Loucy (cell line): Measurements from ENCODE around the gene KRAS.
A peak's percentile ranks its signal among the peaks of the same experiment; 100 is the strongest.

Experiments used
- H2AFZ ChIP-seq: fragments of 200-600 bp; sonication (generic); 2 replicates; pipeline ENCODE4 v1.6.0; 2016; ENCODE audit warnings: antibody characterized with exemption, mild to moderate bottlenecking, low read length, moderate library complexity
- H3F3A ChIP-seq: fragments of 200-600 bp; 2 replicates; pipeline ENCODE4 v1.6.0; 2016; ENCODE audit warnings: antibody characterized with exemption, low read depth, mild to moderate bottlenecking
- H3K27me3 ChIP-seq: fragments of 200-600 bp; sonication (generic); 2 replicates; pipeline ENCODE4 v1.6.1; 2014; ENCODE audit warnings: low read length, mild to moderate bottlenecking; ENCODE audit not compliant: insufficient read depth, poor library complexity, severe bottlenecking
- H3K36me3 ChIP-seq: fragments of 200-600 bp; sonication (generic); 2 replicates; pipeline ENCODE4 v1.6.1; 2016; ENCODE audit warnings: low read length; ENCODE audit not compliant: insufficient read depth
- H3K4me1 ChIP-seq: fragments of 200-600 bp; sonication (generic); 2 replicates; pipeline ENCODE4 v1.5.1; 2014; ENCODE audit warnings: low read length, mild to moderate bottlenecking; ENCODE audit not compliant: insufficient read depth, poor library complexity, severe bottlenecking
- H3K4me2 ChIP-seq: fragments of 200-600 bp; sonication (generic); 2 replicates; pipeline ENCODE4 v1.6.0; 2014; ENCODE audit warnings: antibody characterized with exemption, low read length, low read depth, mild to moderate bottlenecking; ENCODE audit not compliant: poor library complexity, severe bottlenecking
- H3K4me3 ChIP-seq: fragments of 200-600 bp; sonication (generic); 2 replicates; pipeline ENCODE4 v1.5.1; 2014; ENCODE audit warnings: low read length, mild to moderate bottlenecking, mixed read lengths; ENCODE audit not compliant: poor library complexity, severe bottlenecking
- H3K79me2 ChIP-seq: fragments of 200-600 bp; sonication (generic); 2 replicates; pipeline ENCODE4 v1.6.1; 2014; ENCODE audit warnings: low read length; ENCODE audit not compliant: insufficient read depth
- H3K9ac ChIP-seq: fragments of 200-600 bp; sonication (generic); 2 replicates; pipeline ENCODE4 v1.6.0; 2014; ENCODE audit warnings: mild to moderate bottlenecking, low read depth, low read length, moderate library complexity; ENCODE audit not compliant: poor library complexity, severe bottlenecking
- H3K9me2 ChIP-seq: fragments of 200-600 bp; sonication (generic); replicated peaks from 2 replicates; pipeline ENCODE4 v1.6.1; 2016; ENCODE audit warnings: low read depth, low read length, mixed read lengths
- H3K9me3 ChIP-seq: fragments of 200-600 bp; sonication (generic); 2 replicates; pipeline ENCODE4 v1.6.1; 2014; ENCODE audit warnings: mild to moderate bottlenecking, antibody characterized with exemption, low read length, low read depth; ENCODE audit not compliant: insufficient read depth
- H4K20me1 ChIP-seq: fragments of 200-600 bp; sonication (generic); 2 replicates; pipeline ENCODE4 v1.6.0; 2014; ENCODE audit warnings: antibody characterized with exemption, low read length, mild to moderate bottlenecking; ENCODE audit not compliant: insufficient read depth, poor library complexity, severe bottlenecking
- CTCF ChIP-seq: fragments of 200-600 bp; sonication (generic); conservative IDR thresholded peaks from 2 replicates; pipeline ENCODE4 v1.5.1; 2014; ENCODE audit warnings: mild to moderate bottlenecking, antibody characterized with exemption, low read length
- EZH2phosphoT487 ChIP-seq: fragments of 200-600 bp; IDR thresholded peaks from 2 replicates; pipeline ENCODE4 v1.6.1; 2018; ENCODE audit warnings: antibody characterized with exemption, mild to moderate bottlenecking, moderate library complexity, borderline replicate concordance

KRAS gene

GRCh38 chr12:25187781-25188180 lies 62.9 kb downstream of the KRAS start:
- Histone ChIP-seq H4K20me1 (no peaks in the 10 kb centered on the region), H3K9me2 (no peaks in the 10 kb centered on the region), H3K79me2 (no peaks in the 10 kb centered on the region), H3K36me3 (no peaks in the 10 kb centered on the region), H3K9ac (no peak overlapping the region), H2AFZ (no peak overlapping the region), H3K4me1 (no peaks in the 10 kb centered on the region), H3K27me3 (no peaks in the 10 kb centered on the region), H3F3A (no peaks in the 10 kb centered on the region), H3K4me3 (no peak overlapping the region), H3K4me2 (no peak overlapping the region), H3K9me3 (no peaks in the 10 kb centered on the region)
- TF ChIP-seq EZH2phosphoT487: no peak
- TF ChIP-seq CTCF: no peak

GRCh38 chr12:25186788-25187402 lies 63.8 kb downstream of the KRAS start:
- Histone ChIP-seq H3K36me3 (no peaks in the 10 kb centered on the region), H3K4me2 (no peak overlapping the region), H2AFZ (peak overlapping the region; percentile 29), H3F3A (no peaks in the 10 kb centered on the region), H3K9ac (no peak overlapping the region), H3K4me1 (no peaks in the 10 kb centered on the region), H3K9me3 (no peaks in the 10 kb centered on the region), H3K79me2 (no peaks in the 10 kb centered on the region), H3K9me2 (no peaks in the 10 kb centered on the region), H3K4me3 (no peak overlapping the region), H3K27me3 (no peaks in the 10 kb centered on the region), H4K20me1 (no peaks in the 10 kb centered on the region)
- TF ChIP-seq CTCF: no peak
- TF ChIP-seq EZH2phosphoT487: no peak

GRCh38 chr12:25186038-25186787 lies 64.5 kb downstream of the KRAS start:
- no peaks in the 10 kb centered on the region for H3K79me2 ChIP-seq
- no peaks in the 10 kb centered on the region for H3K9me3 ChIP-seq
- H3F3A ChIP-seq: no peaks in the 10 kb centered on the region
- H2AFZ ChIP-seq: peak overlapping the region; percentile 29
- no peak overlapping the region for H3K4me2 ChIP-seq
- H3K9me2 ChIP-seq: no peaks in the 10 kb centered on the region
- H3K9ac ChIP-seq: no peak overlapping the region
- no peak overlapping the region for H3K4me3 ChIP-seq
- TF ChIP-seq CTCF (no peak), EZH2phosphoT487 (no peak)
- no peaks in the 10 kb centered on the region for H3K4me1 ChIP-seq
- H3K27me3 ChIP-seq: no peaks in the 10 kb centered on the region
- H3K36me3 ChIP-seq: no peaks in the 10 kb centered on the region
- no peaks in the 10 kb centered on the region for H4K20me1 ChIP-seq
